ENCODE data around the gene FRS3.

The FRS3 gene

GRCh38 chr6:41746107-41746506 lies 33.6 kb downstream of the FRS3 start:
- no peak for TF ChIP-seq CTCF (conservative IDR thresholded peaks at IDR 0.05)

GRCh38 chr6:41744236-41744787 lies 35.4 kb downstream of the FRS3 start:
- no peak overlapping the region for H3K27ac ChIP-seq
- TF ChIP-seq CTCF (conservative IDR thresholded peaks at IDR 0.05) = no peak

More at GRCh38 chr6:41746107-41746506, 33.6 kb downstream of the FRS3 start:
- no peak overlapping the region for H3K27ac ChIP-seq

- H3K27ac ChIP-seq = no peak overlapping the region
- no peak for TF ChIP-seq CTCF (conservative IDR thresholded peaks at IDR 0.05)
These were observed 36.1 kb downstream of the FRS3 start for GRCh38 chr6:41743406-41744235.

- no peak for TF ChIP-seq CTCF (conservative IDR thresholded peaks at IDR 0.05)
- H3K27ac ChIP-seq = no peak overlapping the region
These were observed 37.8 kb downstream of the FRS3 start for GRCh38 chr6:41741625-41742490.

GRCh38 chr6:41740366-41741162 lies 39.1 kb downstream of the FRS3 start:
- H3K27ac ChIP-seq = no peak overlapping the region
- TF ChIP-seq CTCF (conservative IDR thresholded peaks at IDR 0.05) = no peak

GRCh38 chr6:41739041-41739440 lies 40.7 kb downstream of the FRS3 start:
- no peak overlapping the region for H3K27ac ChIP-seq
- TF ChIP-seq CTCF (conservative IDR thresholded peaks at IDR 0.05) = no peak
